NCI-H524 (cell line): Measurements from ENCODE around the gene EIF2AK3.

ENCODE experiments used
- DNase-seq, 2 experiments: peaks; one replicate each; lab custom pipeline; 2025; lab: John Stamatoyannopoulos, UW

EIF2AK3 gene

DNA sequence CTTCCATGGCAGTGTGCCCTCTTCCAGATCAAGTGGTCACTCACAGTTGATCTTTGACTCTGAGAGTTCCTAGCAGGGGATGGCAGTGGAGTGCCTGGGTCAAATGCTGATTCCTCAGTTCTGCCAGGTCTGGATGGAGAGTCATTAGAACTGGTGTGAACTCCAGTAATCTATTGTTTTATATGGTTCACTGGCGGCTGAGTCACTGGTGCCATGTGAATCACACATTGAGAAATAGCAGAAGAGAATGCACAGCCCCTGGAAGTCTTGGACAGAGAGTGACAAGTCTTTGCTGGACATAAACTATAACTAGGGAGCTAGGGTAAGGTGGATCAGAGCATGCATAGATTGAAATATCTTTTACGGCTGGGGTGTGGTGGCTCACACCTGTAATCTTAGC, 86.9 kb downstream of the EIF2AK3 start:
- DNase-seq, result no peak

DNA sequence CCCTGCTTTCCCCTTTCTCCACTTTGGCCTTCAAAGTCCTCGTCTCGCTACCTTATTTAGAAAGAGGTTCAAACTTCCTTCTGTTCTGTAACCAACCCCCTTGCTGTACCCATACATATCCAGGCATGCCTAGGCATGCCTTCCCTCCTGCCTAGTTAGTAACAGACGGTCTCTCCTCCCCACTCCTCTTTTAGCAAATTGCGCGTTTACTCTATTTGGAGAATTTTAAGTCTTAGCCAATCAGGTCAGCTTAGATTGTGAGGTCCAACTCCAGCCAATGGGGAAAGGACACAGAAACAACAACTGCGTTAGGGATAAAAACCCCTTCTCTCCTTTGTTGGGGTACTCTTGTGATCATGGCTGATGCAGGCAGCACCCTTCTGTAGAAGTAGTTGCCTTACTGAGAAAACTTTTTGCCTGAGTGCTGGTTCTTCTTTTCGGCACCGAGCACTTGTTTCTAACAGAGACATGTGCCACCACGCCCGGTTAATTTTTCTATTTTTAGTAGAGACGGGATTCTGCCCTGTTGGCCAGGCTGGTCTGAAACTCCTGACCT, 88.8 kb downstream of the EIF2AK3 start:
- DNase-seq, result no peak

DNA sequence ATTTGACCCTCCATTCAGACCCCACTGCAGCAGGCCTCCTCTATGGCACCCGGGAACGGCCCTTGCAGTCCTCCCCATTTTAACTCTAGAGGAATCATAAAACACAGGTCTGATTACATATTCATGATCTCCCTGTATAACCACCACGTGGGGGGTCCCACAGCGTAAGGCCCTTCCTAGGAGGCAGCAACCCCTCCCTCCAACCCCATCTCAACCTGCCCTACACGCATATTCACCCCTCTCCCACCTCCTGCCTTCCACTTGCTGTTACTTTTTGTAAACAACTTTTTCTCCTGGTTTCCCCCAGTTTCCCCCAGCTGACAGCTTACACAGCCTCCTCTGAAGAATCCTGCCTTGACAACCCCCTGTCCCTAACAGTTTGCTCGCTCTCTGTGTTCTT, 89.6 kb downstream of the EIF2AK3 start:
- no peak for DNase-seq

DNA sequence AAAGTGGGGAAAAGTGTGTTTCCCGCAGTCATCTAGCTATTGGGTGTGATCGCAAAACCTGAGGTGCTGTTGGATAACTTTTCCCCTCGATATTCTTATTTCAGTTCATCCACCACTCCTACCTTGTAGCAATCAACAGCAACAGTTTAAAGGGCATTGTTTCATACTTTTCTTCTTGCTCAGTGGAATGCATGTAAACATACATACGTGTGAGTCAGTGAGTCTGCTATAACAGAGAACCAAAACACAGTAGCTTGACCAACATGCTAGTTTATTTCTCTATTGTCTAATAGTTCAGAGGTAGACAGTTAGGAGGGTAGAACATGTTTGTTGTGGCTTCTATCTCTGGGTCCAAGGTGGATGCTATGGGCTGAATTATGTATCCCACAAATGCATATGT, 97.2 kb downstream of the EIF2AK3 start:
- DNase-seq, result no peak

DNA sequence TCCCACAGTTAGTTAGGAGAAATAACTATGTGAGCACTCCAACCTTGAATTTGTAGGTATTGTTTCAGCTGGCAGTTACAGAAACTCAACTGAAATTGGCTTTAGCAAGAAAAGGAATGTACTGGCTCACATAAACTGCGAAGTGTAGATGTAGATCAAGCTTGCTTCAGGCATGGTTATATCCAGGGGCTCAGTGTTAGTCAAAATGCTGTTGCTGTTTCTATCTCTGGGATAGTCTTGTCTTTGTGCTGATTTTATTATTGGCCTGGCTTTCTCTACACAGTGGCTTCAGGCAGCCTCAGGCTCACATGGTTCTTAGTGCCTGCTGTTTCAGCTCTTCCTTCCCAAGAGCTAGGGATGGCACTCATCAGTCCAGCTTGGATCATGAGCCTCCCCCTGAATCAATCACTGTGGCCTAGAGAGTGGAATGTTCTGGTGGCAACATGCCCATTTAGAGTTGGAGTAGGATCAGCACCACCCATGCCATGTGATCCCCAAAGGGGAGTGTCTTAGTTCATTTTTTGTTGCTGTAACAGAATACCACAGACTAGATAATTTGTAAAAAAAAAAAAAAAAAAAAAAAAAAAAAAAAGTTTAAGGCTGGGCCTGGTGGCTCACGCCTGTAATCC, 105.7 kb downstream of the EIF2AK3 start:
- no peak for DNase-seq

DNA sequence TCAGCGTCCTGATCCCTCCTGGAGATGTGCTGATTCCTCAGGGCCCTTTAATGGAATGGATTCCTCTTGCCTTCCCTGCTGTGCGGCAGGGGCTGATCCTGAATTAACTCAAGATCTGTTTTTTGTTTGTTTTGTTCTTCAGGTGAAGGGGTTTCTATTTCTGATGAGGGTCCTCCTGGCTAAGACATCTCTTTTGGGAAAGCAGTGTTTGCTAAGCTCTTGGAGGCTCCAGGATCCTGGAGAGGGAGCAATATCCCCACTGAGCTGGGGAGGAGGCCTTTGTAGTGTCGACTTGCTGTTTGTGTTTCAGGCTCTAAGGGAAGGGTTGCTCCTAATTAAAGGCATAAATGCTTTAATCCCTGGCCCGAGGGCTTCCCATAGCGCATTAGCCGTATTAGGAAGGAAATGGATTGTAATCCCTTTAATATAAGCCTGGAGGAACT, 109.5 kb downstream of the EIF2AK3 start:
- DNase-seq, result peak; percentile 50 to 59
